ENCODE data around the gene RNF168. TPM values are rescaled to one million over a fixed set of nuclear protein-coding genes. Genes with fewer than 3 reads are reported as not detected.
A peak's percentile ranks its signal among the peaks of the same experiment; 100 is the strongest.
"Not testable (repeated sequence)": the region's sequence is repeated elsewhere in the genome, so short reads cannot be mapped to it uniquely, and the experiment has no call there.

RNF168 gene
- total RNA-seq, 3 donors from 2014 or later (not counting 1 experiment from before 2014, with no cell fraction given): 34.5 to 45.0 (median 42.0) TPM

DNA sequence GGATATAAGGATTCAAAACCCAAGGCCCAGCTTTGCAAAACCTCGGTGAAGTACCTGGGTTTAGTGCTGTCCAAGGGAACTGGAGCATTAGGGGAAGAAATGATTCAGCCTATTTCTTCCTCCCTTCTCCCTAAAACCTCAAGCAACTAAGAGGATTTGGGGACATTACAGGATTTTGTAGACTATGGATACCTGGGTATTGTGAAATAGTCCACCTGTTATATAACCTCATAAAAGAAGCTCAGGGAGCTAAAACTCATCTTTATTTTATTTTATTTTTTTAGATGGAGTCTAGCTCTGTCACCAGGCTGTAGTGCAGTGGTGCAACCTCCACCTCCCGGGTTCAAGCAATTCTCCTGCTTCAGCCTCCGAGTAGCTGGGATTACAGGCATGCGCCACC is 20.3 kb upstream of the RNF168 start:
- H3K4me3 ChIP-seq (ENCODE audit: low read length): no peak overlapping the region
- H3K36me3 ChIP-seq (ENCODE audit: control insufficient read depth, insufficient read depth, low read length): no peaks in the 10 kb centered on the region
- H3K4me1 ChIP-seq (ENCODE audit: control insufficient read depth, insufficient read depth, low read length): peaks cover 5% of the 10 kb centered on the region
- peaks cover 5 to 8% of the 10 kb centered on the region in 2 donors for H3K9me3 Mint-ChIP-seq
- intact Hi-C loops (cut with micrococcal nuclease): no loop called here
- 96% methylated on average over 3 of the region's 4 CpGs for WGBS (ENCODE audit: insufficient coverage)
- H3K27me3 ChIP-seq (ENCODE audit: control insufficient read depth, insufficient read depth, low read length): no peaks in the 10 kb centered on the region
- TF ChIP-seq, protein P1, sequence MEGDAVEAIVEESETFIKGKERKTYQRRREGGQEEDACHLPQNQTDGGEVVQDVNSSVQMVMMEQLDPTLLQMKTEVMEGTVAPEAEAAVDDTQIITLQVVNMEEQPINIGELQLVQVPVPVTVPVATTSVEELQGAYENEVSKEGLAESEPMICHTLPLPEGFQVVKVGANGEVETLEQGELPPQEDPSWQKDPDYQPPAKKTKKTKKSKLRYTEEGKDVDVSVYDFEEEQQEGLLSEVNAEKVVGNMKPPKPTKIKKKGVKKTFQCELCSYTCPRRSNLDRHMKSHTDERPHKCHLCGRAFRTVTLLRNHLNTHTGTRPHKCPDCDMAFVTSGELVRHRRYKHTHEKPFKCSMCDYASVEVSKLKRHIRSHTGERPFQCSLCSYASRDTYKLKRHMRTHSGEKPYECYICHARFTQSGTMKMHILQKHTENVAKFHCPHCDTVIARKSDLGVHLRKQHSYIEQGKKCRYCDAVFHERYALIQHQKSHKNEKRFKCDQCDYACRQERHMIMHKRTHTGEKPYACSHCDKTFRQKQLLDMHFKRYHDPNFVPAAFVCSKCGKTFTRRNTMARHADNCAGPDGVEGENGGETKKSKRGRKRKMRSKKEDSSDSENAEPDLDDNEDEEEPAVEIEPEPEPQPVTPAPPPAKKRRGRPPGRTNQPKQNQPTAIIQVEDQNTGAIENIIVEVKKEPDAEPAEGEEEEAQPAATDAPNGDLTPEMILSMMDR (IDR thresholded peaks at IDR 0.05): no peak
- no peaks in the 10 kb centered on the region for H3K27me3 Mint-ChIP-seq (ENCODE audit: low read depth in 2 of 2)
- ATAC-seq (no peak), DNase-seq (no peak)
- no peak overlapping the region for H3K4me3 Mint-ChIP-seq
- H3K36me3 Mint-ChIP-seq: peaks cover 25% of the 10 kb centered on the region
- no peaks in the 10 kb centered on the region for H3K4me1 Mint-ChIP-seq
- no peak overlapping the region for H3K27ac Mint-ChIP-seq
- no peak overlapping the region for H3K27ac ChIP-seq (ENCODE audit: low read length)
- H3K9me3 ChIP-seq (ENCODE audit: control insufficient read depth, insufficient read depth, low read length): peaks cover 35% of the 10 kb centered on the region

DNA sequence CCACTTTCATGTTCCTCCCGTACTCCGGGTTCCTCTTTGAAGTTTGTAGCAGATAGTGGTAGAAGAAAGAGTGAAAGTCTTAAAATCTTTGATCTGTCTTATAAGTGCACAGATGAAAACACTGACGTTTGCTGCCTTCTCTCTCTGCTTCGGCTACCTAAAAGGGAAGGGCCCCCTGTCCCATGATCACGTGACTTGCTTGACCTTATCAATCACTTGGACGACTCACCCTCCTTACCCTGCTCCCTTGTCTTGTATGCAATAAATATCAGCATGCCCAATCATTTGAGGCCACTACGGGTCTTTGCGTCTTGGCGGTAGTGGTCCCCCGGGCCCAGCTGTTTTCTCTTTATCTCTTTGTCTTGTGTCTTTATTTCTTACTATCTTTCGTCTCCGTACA is 17.7 kb upstream of the RNF168 start:
- H3K4me1 ChIP-seq (ENCODE audit: control insufficient read depth, insufficient read depth, low read length); H3K4me1 Mint-ChIP-seq; H3K4me3 Mint-ChIP-seq; H3K4me3 ChIP-seq (ENCODE audit: low read length); DNase-seq; H3K27me3 ChIP-seq (ENCODE audit: control insufficient read depth, insufficient read depth, low read length); H3K9me3 Mint-ChIP-seq; intact Hi-C loops (cut with micrococcal nuclease); H3K27me3 Mint-ChIP-seq (ENCODE audit: low read depth in 2 of 2); H3K36me3 ChIP-seq (ENCODE audit: control insufficient read depth, insufficient read depth, low read length); H3K27ac ChIP-seq (ENCODE audit: low read length); H3K27ac Mint-ChIP-seq; ATAC-seq: not testable (repeated sequence)
- peaks cover 53% of the 10 kb centered on the region for H3K9me3 ChIP-seq (ENCODE audit: control insufficient read depth, insufficient read depth, low read length)
- 97% methylated on average over 10 of the region's 12 CpGs for WGBS (ENCODE audit: insufficient coverage)
- peaks cover 26% of the 10 kb centered on the region for H3K36me3 Mint-ChIP-seq

DNA sequence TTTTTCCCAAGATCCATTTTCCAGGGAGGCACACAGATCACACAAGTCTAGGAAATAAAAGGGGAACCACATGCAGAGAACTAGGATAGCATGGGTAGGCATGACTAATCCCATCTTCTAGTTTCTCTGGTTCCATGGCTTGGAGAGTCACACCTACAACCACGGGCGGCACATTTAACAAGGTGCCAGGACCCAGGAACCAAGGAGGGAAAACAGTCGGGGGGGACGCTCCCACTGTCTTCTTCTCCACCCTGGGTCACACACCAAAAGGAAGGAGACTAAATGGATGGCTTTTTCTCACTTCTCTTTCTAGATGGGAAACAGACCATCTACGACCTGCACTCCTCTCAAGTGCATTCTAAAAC is 16.1 kb upstream of the RNF168 start:
- no peaks in the 10 kb centered on the region for H3K27me3 ChIP-seq (ENCODE audit: control insufficient read depth, insufficient read depth, low read length)
- no peak overlapping the region for H3K27ac ChIP-seq (ENCODE audit: low read length)
- TF ChIP-seq, protein P1 (IDR thresholded peaks at IDR 0.05): no peak
- intact Hi-C loops (cut with micrococcal nuclease): loop anchor here (1.0 kb wide), 2 partner anchors 266 to 446 kb away; no protein-coding TSS in a partner anchor
- no peak overlapping the region for H3K4me3 Mint-ChIP-seq
- ATAC-seq (no peak), DNase-seq (peak in 1 of 2 donors; percentile 41)
- H3K4me1 ChIP-seq (ENCODE audit: control insufficient read depth, insufficient read depth, low read length): no peaks in the 10 kb centered on the region
- H3K9me3 Mint-ChIP-seq: peaks cover 5 to 8% of the 10 kb centered on the region in 2 donors
- peaks cover 26% of the 10 kb centered on the region for H3K36me3 Mint-ChIP-seq
- peaks cover 53% of the 10 kb centered on the region for H3K9me3 ChIP-seq (ENCODE audit: control insufficient read depth, insufficient read depth, low read length)
- no peak overlapping the region for H3K4me3 ChIP-seq (ENCODE audit: low read length)
- no peaks in the 10 kb centered on the region for H3K36me3 ChIP-seq (ENCODE audit: control insufficient read depth, insufficient read depth, low read length)
- no peaks in the 10 kb centered on the region for H3K27me3 Mint-ChIP-seq (ENCODE audit: low read depth in 2 of 2)
- WGBS (ENCODE audit: insufficient coverage): 81% methylated on average over 5 of the region's 5 CpGs
- H3K4me1 Mint-ChIP-seq: no peaks in the 10 kb centered on the region
- no peak overlapping the region for H3K27ac Mint-ChIP-seq

DNA sequence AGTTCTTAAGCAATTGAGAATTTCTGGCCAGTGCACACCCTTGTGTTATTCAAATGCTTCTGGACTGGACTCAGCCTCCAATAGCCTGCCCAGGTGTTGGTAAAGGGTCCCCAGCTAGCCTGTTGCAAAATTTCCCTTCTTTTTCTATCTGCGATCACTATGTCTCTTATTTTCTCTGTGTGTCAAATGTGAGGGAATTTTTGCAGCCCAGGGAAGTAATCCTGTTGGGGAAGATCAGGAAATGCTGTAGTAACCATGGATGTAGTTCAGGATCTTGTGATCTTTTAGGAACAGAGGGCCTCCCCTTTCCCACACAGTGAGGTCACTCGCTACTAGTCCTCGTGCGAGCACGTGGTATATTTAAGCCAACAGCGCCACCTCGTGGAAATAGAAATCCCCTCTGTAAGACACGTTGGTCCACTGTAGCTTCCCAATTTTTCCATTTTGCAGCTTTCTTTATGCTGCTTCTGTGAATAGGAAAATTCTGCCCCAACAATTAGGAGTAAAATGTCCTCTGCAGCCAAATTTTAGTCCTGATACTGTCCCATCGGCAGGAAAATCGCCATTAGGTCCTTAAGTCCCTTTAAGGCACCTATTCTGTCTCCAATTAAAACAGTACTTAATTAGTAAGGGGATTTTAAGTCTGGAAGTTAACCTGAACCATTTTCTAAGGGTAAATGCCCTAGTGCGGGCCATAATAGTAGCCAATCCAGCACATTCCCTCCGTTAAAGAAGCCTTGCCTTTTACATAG is 15.6 kb upstream of the RNF168 start:
- peaks cover 5 to 8% of the 10 kb centered on the region in 2 donors for H3K9me3 Mint-ChIP-seq
- peaks cover 26% of the 10 kb centered on the region for H3K36me3 Mint-ChIP-seq
- H3K4me1 ChIP-seq (ENCODE audit: control insufficient read depth, insufficient read depth, low read length): no peaks in the 10 kb centered on the region
- H3K27me3 ChIP-seq (ENCODE audit: control insufficient read depth, insufficient read depth, low read length): no peaks in the 10 kb centered on the region
- intact Hi-C loops (cut with micrococcal nuclease): loop anchor here (1.0 kb wide), 2 partner anchors 266 to 446 kb away; no protein-coding TSS in a partner anchor
- H3K27me3 Mint-ChIP-seq (ENCODE audit: low read depth in 2 of 2): no peaks in the 10 kb centered on the region
- TF ChIP-seq, protein P1 (IDR thresholded peaks at IDR 0.05): peak; percentile 73
- H3K4me1 Mint-ChIP-seq: no peaks in the 10 kb centered on the region
- ATAC-seq: peak in 2 of 3 donors; percentile 68 to 82
- H3K9me3 ChIP-seq (ENCODE audit: control insufficient read depth, insufficient read depth, low read length): peaks cover 53% of the 10 kb centered on the region
- H3K27ac ChIP-seq (ENCODE audit: low read length): no peak overlapping the region
- no peak overlapping the region for H3K4me3 ChIP-seq (ENCODE audit: low read length)
- peak; percentile 55 to 78 for DNase-seq
- no peak overlapping the region for H3K27ac Mint-ChIP-seq
- H3K36me3 ChIP-seq (ENCODE audit: control insufficient read depth, insufficient read depth, low read length): no peaks in the 10 kb centered on the region
- H3K4me3 Mint-ChIP-seq: no peak overlapping the region
- WGBS (ENCODE audit: insufficient coverage): 56% methylated on average over 11 of the region's 12 CpGs

All from natural killer cell (primary cell).